ELF-1 (cell line): ENCODE data around the gene FFAR2.

Source experiments
- DNase-seq: peaks from one replicate; pipeline ENCODE4 v3.0.0-alpha.2; 2016; ENCODE audit warnings: low read depth, low spot score

FFAR2 gene

GRCh38 chr19:35486268-35486708 lies 38.2 kb downstream of the FFAR2 start:
- no peak for DNase-seq

DNA sequence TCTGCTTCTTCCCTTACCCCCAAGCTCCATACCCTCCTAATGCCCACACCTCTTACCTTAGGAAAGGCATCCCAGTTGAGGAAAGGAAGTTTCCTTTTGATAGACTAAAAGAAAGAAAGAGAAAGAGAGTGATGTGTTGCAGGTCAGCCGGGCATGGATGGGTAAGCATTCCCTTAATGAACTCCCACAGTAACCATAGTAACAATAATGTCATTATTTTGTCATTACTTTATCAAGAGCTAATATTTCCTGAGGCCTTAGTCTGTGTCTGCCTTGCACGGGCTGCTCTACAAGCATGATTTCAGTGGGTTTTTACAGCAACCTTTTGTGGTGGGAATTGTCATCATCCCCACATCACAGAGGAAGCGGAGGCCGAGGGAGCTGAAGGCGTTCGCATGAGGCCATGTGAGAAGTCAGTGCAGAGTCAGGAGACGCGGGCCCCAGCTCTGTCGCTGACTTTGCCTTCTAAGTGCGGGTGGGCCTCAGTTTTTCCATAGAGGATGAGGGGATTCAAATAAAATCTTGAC lies 39.7 kb downstream of the FFAR2 start:
- no peak for DNase-seq

- DNase-seq: no peak
These were observed 40.6 kb downstream of the FFAR2 start for GRCh38 chr19:35488677-35489076.

DNA sequence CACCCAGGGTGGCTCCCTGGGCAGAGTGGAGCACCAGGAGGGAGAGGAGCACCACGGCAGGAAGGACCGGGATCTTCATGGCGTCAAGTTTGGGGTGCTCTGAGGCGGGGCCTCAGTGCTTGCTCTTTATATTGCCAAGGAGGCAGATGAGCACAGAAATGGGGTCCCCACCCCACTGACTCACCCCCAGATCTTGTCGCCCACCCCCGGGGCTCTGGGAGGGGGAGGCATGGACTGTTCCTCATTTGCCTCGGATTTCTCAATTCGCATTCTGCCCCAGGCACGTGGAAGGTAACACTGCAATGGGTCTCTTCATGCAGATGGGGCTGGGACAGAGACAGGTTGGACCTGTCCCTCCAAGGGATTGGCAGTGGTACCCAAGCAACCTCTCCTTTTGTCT lies 42.3 kb downstream of the FFAR2 start, which contains the start of gene KRTDAP:
TSS of gene KRTDAP (minus strand) at position 101 of the 400 bp plus-strand sequence. CDS start at position 79, 22 bp downstream.
- DNase-seq: no peak

DNA sequence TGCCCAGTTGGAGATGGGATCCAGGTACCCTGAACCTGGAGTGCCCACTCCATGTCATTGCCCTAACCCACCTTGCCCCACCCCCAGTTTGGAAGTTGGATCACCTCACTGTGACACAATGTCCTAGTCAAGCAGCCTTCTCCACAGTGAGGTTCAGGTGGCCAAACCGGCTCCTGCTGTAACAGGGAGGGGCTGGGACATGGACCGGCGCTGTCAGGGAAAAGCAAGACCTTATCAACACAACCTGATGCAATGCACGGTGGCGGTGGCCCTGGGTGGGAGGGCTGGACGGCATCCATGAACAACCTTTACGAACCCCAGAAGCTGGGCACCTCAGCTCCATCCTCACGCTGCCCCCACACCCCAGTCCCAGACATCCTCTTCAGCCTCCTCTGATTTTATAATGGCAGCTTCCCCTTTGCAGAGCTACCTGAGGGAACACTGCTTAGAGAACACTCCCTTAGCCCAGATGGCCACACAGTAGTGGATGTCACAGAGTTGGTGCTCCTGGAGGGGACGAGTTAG lies 43.8 kb downstream of the FFAR2 start:
- no peak for DNase-seq

DNA sequence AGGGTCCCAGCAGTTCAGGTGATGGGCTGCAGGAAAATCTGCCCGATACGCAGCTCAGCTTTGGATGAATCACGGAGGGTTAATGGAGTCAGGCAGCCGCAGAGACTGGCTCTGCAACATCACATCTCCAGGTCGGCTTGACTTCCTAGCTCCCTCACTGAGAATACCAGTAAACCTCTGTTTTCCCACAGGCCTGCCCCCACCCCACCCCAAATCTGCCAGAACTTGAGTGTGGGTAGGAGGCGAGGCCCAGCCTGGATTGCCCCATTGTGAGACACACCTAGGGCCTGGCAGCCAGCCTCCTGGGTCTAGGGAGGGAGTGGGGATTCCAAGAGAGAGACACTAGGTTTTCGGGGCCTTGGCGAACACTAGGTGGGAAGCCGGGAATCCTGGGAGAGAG lies 45.9 kb downstream of the FFAR2 start:
- DNase-seq: no peak

- peak; percentile 83 for DNase-seq
These were observed 47.3 kb downstream of the FFAR2 start for GRCh38 chr19:35495107-35496064.

DNA sequence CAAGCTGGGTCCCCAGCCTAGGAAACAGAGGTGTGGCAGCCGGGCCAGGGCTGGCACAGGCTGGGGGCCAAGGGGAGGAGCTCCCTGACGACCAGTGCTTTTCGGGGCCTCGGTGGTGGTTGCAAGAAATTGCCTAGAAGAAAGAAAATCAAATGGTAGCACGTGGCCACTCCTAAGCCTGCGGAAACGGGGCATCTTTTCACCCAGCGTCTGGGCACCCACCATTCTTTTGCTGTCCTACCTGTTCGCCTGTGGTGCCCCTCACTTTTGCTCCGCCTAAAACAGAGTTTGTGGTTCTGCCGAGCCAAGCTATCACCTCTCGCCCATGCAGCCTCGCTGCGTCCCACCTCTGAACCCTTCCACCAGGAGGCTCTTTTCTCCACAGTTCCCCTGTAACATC lies 49.3 kb downstream of the FFAR2 start:
- DNase-seq: no peak

- no peak for DNase-seq
These were observed 50.2 kb downstream of the FFAR2 start for GRCh38 chr19:35498220-35498619.

GRCh38 chr19:35498984-35499527 lies 51.0 kb downstream of the FFAR2 start:
- no peak for DNase-seq

GRCh38 chr19:35500611-35501010 lies 52.6 kb downstream of the FFAR2 start:
- no peak for DNase-seq
